Islet of Langerhans (tissue), 1 donor: Measurements from ENCODE around the gene SLC6A19.

Source experiments
- FAIRE-seq: peaks from one replicate; lab custom pipeline; 2011; peaks lifted over from hg19 to GRCh38; lab: Jason Lieb, UNC

SLC6A19 gene

GRCh38 chr5:1195916-1196315, 5.5 kb upstream of the SLC6A19 start:
- no peak for FAIRE-seq

GRCh38 chr5:1196562-1196961, 4.8 kb upstream of the SLC6A19 start:
- FAIRE-seq = no peak

GRCh38 chr5:1197876-1198666, 3.3 kb upstream of the SLC6A19 start:
- FAIRE-seq = no peak

GRCh38 chr5:1199340-1199648, 2.1 kb upstream of the SLC6A19 start:
- no peak for FAIRE-seq

- FAIRE-seq = no peak
These were observed 1.5 kb upstream of the SLC6A19 start for GRCh38 chr5:1199649-1200494.

- FAIRE-seq = no peak
These were observed 684 bp upstream of the SLC6A19 start for GRCh38 chr5:1200495-1201326.

- FAIRE-seq = no peak
These were observed 817 bp downstream of the SLC6A19 start for GRCh38 chr5:1202026-1202797.

GRCh38 chr5:1202798-1203185, 1.4 kb downstream of the SLC6A19 start:
- FAIRE-seq = no peak

- FAIRE-seq = no peak
These were observed 2.0 kb downstream of the SLC6A19 start for GRCh38 chr5:1203311-1203967.

GRCh38 chr5:1203968-1204692, 2.7 kb downstream of the SLC6A19 start:
- FAIRE-seq = no peak

GRCh38 chr5:1204693-1205242, 3.4 kb downstream of the SLC6A19 start:
- no peak for FAIRE-seq

GRCh38 chr5:1205255-1206180, 4.1 kb downstream of the SLC6A19 start:
- no peak for FAIRE-seq

- FAIRE-seq = no peak
These were observed 5.4 kb downstream of the SLC6A19 start for GRCh38 chr5:1206521-1207412.

- FAIRE-seq = no peak
These were observed 6.2 kb downstream of the SLC6A19 start for GRCh38 chr5:1207555-1207954.

- no peak for FAIRE-seq
These were observed 6.9 kb downstream of the SLC6A19 start for GRCh38 chr5:1208221-1208742.

GRCh38 chr5:1208743-1209488, 7.5 kb downstream of the SLC6A19 start:
- FAIRE-seq = no peak

- FAIRE-seq = no peak
These were observed 8.1 kb downstream of the SLC6A19 start for GRCh38 chr5:1209489-1209852.
